HG02840 (cell line): Measurements from ENCODE around the gene OLIG3.

Experiments
- ATAC-seq: cut with Tn5 transposase; IDR thresholded peaks from one replicate; pipeline ENCODE4 v1.9.1; 2021; ENCODE audit warnings: mild to moderate bottlenecking, moderate library complexity, moderate number of reproducible peaks; ENCODE audit not compliant: unreplicated experiment, low FRiP score

Gene OLIG3

GRCh38 chr6:137494281-137494987 is at the start of gene OLIG3:
Gene OLIG3, minus strand, starts transcription at chr6:137494394. Its CDS starts 224 bp downstream, at chr6:137494170.
- ATAC-seq, result no peak

GRCh38 chr6:137543114-137543513 is 48.9 kb upstream of the OLIG3 start:
- ATAC-seq, result no peak

- no peak for ATAC-seq
Measured at GRCh38 chr6:137542713-137543112, 48.5 kb upstream of the OLIG3 start.

GRCh38 chr6:137541534-137542063 is 47.4 kb upstream of the OLIG3 start:
- no peak for ATAC-seq

- ATAC-seq, result no peak
Measured at GRCh38 chr6:137536104-137536773, 42.0 kb upstream of the OLIG3 start.

GRCh38 chr6:137531376-137532092 is 37.3 kb upstream of the OLIG3 start:
- no peak for ATAC-seq

GRCh38 chr6:137530404-137530803 is 36.2 kb upstream of the OLIG3 start:
- ATAC-seq, result no peak

- no peak for ATAC-seq
Measured at GRCh38 chr6:137522831-137523230, 28.6 kb upstream of the OLIG3 start.

GRCh38 chr6:137522198-137522798 is 28.1 kb upstream of the OLIG3 start:
- ATAC-seq, result no peak

GRCh38 chr6:137520520-137520919 is 26.3 kb upstream of the OLIG3 start:
- ATAC-seq, result no peak

GRCh38 chr6:137519629-137520176 is 25.5 kb upstream of the OLIG3 start:
- ATAC-seq, result no peak

GRCh38 chr6:137518386-137518983 is 24.3 kb upstream of the OLIG3 start:
- no peak for ATAC-seq

- ATAC-seq, result no peak
Measured at GRCh38 chr6:137514418-137514817, 20.2 kb upstream of the OLIG3 start.

GRCh38 chr6:137512757-137513605 is 18.8 kb upstream of the OLIG3 start:
- no peak for ATAC-seq

- no peak for ATAC-seq
Measured at GRCh38 chr6:137510923-137511322, 16.7 kb upstream of the OLIG3 start.

- ATAC-seq, result no peak
Measured at GRCh38 chr6:137498481-137499190, 4.4 kb upstream of the OLIG3 start.

- no peak for ATAC-seq
Measured at GRCh38 chr6:137497721-137498463, 3.7 kb upstream of the OLIG3 start.
